GM18505 (cell line): ENCODE results near the gene DCTN5.
"Not testable (repeated sequence)": the region's sequence is repeated elsewhere in the genome, so short reads cannot be mapped to it uniquely, and the experiment has no call there.

ENCODE experiments used
- ATAC-seq: cut with Tn5 transposase; IDR thresholded peaks from one replicate; pipeline ENCODE4 v1.9.1; 2021; ENCODE audit not compliant: unreplicated experiment
- POLR2A ChIP-seq: IDR thresholded peaks from 4 replicates; pipeline ENCODE4 v1.6.1; 2011; ENCODE audit warnings: borderline replicate concordance; ENCODE audit not compliant: insufficient read depth, insufficient read length; ENCODE audit errors: extremely low read depth

The DCTN5 gene

DNA sequence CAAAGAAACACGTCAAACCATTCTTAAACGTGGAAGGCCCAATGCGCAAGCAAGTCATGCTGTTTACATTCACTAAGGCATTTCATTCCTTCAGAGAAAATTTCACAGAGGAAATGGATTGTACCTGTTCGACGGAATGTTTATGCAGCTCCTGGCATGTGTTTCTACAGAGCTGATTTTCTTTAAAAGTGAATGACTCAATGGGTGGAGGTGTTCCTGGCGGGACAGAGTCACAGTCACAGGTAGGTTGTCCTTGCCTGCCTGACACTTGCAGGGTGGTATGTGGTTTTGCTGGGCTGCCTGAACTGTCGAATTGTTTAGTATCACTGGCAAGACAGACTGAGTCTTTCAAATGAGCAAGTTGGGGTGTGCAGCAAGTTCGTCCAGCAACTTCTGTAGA is 11.8 kb upstream of the DCTN5 start:
- no peak for TF ChIP-seq POLR2A
- ATAC-seq, result no peak

DNA sequence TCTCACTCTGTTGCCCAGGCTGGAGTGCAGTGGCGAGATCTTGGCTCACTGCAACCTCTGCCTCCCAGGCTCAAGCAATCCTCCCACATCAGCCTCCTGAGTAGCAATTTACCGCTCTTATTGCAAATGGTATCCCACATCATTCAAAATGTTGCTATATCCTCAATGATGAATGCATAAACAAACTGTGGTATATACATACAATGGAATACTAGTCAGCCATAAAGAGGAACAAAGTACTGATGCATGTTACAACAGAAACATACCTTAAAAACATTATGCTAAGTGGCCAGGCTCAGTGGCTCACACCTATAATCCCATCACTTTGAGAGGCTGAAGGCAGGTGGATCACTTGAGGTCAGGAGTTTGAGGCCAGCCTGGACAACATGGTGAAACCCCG is 9.4 kb upstream of the DCTN5 start:
- ATAC-seq, result not testable (repeated sequence)

DNA sequence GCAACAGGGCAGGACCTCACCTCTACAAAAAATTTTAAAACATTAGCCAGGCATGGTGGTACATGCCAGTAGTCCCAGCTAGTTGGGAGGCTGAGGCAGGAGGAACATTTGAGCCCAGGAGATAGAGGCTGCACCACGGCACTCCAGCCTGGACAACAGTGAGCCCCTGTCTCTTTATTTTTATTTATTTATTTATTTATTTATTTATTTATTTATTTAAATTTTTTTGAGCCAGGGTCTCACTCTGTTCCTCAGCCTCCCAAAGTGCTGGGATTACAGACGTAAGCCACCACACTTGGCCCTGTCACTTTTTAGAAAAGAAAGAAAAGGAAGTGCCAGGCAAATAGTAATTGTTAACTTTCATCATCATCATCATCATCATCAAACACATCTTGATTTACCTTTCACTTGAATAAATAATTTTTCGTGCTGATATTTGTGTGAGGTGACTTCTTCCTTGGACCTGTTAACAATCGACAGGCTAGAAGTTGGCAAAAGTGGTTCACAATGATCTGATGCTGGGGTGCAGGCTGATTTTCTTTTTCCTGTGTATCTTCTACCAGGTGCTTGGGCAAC is 6.7 kb upstream of the DCTN5 start:
- ATAC-seq, result no peak
- TF ChIP-seq POLR2A, result no peak

DNA sequence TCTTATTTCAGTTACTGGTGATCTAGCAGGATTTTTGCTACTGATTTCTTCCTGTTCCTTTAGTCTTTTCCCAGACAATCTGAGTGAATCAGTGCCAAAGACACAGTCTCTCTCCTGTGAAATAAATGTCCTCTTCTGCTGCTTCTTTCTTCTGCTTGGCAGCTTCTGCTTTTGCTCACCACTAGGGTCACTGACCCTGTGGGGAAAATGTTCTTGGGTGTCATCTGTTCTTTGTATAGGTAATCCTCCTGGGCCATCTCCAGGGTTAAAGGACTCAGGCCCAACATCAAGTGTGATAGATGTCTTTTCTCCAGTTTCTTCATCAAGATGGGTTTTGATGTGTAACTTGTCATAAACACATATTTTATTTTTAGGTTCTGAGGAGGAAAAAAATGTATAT is 5.3 kb upstream of the DCTN5 start:
- TF ChIP-seq POLR2A, result no peak
- ATAC-seq, result no peak

DNA sequence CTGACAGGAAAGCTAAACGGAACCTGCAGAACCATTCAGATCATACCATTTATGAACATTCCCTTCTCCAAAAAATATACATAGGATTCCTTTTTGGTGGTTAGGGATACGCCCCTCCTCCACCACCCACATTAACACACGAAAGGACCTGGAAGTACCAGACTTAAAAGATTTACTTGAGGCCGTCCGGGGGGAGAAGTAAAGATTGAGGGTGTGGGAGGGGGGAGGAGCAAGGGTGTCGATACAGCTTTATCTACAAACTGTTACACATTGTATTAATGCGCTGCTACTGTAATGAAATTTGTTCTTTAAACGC is 693 bp upstream of the DCTN5 start:
- TF ChIP-seq POLR2A, result no peak
- ATAC-seq, result peak; percentile 5

DNA sequence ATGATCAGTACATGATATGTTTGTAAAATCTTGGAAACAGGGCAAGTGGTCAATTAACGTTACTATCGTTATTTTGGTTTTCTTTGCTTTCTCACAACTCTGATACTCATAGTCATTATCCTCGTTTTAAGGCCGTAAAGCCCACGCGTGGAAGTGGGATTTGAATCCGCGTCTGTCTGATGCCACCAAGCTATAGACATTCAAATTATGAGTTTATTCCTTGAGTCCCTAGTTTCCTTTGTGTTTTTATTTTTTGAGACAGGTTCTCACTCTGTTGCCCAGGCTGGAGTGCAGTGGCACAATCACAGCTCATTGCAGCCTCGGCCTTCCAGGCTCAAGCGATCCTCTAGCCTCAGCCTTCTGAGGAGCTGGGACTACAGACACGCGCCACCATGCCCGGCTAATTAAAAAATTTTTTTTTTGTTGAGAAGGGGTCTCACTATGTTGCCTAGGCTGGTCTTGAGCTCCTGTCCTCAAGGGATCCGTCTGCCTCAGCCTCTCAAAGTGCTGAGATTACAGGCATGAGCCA is 1.0 kb downstream of the DCTN5 start:
- TF ChIP-seq POLR2A, result no peak
- no peak for ATAC-seq

DNA sequence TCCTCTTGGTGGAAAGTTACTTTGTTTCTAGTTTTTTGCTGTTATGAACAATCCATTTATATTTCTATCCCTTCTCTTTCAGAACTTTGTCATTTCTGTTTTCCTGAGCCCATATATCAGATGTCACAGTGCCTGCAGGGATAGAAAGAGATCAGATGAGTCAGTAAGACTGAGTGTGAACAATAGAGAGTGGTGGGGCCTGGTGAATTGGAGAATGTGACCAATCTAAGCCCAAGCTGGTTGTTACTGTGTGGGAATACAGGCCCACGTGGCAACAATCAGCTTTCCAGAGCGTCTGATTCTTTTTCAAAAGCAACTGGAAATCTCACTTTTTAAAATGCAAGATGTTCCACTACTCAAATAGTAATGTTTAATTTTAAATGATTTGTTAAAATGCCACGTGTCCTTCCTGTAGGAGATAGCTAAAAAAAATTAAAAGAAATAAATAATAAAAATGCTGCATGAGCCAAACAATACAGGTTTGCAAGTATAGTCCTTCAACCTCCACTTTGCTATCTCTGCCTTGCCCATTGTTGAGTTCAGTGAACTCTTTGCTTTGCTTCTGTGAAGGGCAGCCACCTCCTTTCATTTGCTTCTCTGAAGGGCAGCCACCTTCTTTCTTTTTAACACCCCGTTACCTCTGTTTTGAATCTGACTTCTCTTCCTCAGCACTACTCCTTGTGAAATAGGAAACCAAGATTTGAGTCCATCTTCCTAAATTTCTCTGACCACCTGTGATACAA is 9.6 kb downstream of the DCTN5 start:
- no peak for TF ChIP-seq POLR2A
- no peak for ATAC-seq

DNA sequence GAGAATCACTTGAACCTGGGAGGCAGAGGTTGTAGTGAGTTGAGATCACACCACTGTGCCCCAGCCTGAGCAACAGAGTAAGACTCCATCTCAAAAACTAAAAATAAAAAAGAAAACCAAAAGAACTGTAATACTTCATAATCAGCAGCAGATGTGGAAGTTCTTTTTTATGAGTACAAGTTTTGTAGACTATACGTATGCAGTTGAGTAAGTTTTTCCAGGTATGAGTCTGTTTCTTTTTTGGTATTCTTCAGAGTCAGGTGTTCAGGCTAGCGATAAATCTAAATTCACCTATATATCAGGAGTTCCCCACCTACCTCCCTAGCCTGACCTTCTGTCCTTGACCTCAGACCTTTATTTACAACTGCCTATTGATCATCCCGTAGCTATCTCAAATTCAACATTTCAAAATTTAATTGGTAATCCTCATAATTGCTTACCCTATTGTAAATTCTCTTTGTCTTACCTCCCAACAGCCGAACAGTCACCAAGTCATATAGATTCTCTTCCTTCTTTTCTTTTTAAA is 10.7 kb downstream of the DCTN5 start:
- TF ChIP-seq POLR2A, result no peak
- ATAC-seq, result no peak

DNA sequence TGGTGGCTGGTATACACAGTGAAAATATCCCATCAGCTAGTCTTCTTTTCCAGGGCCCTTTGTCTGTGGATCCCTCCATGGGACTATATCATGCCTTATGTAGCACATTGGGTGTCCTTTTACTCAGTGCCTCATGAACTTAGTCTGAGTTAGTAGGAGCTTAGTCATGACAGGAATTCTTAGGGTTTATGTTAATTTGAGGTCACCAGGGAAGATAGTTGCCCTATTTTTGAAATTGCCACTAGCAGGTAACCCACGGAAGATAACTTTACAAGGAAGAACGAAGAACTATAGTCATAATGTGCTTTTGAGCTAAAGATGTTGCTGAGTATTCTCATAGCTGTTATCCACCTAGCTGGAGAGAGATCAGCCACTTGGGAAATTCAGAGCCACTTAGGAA is 22.7 kb downstream of the DCTN5 start:
- TF ChIP-seq POLR2A, result no peak
- ATAC-seq, result no peak

DNA sequence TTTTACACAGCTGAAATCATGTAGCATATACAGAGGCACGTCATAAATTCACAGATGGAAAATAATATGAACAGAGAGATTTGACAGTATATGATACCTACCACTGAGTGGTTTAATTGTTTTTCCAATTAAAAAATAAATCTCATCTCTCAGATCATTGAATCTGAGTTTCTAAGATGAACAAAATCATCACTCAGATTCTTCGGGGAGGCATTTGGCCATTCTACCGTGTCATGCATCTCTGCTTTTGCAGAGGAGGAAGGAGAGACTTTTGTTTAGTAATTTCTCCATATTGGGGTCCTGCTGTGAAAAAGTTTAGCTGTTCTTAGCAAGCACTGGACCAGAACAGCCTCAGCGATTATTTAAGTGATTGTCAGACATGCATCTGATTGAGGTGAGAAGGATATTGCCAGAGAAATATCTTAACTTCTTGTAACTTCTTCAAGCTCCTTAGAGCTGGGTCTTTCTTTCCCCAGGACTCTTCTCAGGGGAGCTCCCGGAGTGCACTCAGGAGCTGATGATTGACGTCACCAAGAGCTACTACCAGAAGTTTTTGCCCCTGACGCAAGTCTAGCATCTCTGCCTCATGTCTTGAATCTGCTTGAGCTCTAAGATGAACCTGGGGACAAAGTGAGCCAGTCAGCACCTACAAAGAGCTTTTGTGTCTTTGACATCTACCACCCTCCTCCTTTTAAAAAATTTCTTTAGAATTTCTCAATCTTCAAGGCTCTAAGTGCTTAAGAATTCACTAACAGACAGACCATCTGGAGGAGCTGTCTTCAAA is 25.5 kb downstream of the DCTN5 start:
- no peak for TF ChIP-seq POLR2A
- no peak for ATAC-seq

DNA sequence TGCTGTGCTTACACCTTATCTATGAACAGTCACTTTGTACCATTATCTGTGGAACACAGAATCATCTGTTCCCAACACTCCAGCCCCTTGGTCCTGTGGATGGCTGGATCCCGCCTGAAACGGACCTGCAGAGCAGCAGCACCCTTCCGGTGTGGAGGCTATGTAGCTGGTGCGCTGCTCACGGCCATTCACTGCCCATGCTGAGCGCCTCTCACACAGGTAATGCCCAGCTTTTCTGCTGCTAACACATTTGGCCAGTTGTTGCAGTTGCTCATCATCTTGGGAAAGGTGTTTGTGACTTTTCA is 26.0 kb downstream of the DCTN5 start:
- no peak for TF ChIP-seq POLR2A
- ATAC-seq, result no peak

DNA sequence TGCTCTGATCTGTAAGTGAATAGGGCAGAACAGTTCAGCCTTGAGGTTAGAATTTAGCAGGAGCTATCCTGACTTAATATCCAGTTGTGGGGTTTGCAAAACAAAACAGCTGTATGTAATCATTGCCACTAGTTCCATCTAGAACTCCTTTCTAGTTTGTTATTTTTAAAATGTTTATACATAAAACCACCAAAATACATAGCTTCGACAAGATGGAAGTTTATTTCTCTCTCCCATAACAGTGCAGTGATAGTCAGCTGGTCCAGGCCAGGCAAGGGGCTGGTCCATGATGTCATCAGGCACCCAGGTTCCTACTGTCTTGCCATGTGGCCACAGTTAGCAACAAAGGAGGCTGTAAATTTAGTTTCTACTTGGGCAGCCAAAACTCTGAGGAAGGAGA is 27.0 kb downstream of the DCTN5 start:
- ATAC-seq, result no peak
- no peak for TF ChIP-seq POLR2A

DNA sequence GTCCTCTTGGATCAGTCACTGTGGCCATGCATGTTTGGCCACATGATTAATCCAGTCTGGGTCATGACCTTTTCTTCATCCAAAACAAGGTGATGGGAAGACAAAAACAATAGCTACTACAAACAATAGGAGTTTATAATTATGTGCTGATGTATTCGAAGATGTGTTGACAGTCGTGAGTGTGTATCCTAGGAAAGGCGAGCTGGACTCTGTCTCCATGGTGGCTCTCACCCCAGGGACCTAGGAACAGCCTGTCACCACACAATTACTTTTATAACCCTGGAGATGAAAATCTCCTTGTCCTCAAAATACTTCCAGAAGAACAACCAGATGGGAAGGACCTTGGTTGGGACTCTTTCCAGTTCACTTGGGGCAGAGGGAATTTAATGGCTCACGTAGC is 27.6 kb downstream of the DCTN5 start:
- TF ChIP-seq POLR2A, result no peak
- no peak for ATAC-seq
